Retina (tissue), 1 donor: Measurements from ENCODE around the gene A3GALT2.
A peak's percentile ranks its signal among the peaks of the same experiment; 100 is the strongest.

Source experiments
- DNase-seq: peaks from one replicate; pipeline ENCODE4 v3.0.0-alpha.2; 2016

A3GALT2 gene

GRCh38 chr1:33320619-33321165 is at the start of gene A3GALT2:
Gene A3GALT2, minus strand, starts transcription at chr1:33321098. Its CDS starts 0 bp downstream, at chr1:33321098.
- no peak for DNase-seq

- DNase-seq, result no peak
Measured at GRCh38 chr1:33370301-33370700, 49.4 kb upstream of the A3GALT2 start.

- no peak for DNase-seq
Measured at GRCh38 chr1:33369764-33370163, 48.9 kb upstream of the A3GALT2 start.

- DNase-seq, result no peak
Measured at GRCh38 chr1:33369081-33369480, 48.2 kb upstream of the A3GALT2 start.

- DNase-seq, result no peak
Measured at GRCh38 chr1:33368431-33368830, 47.5 kb upstream of the A3GALT2 start.

- DNase-seq, result peak; percentile 91
Measured at GRCh38 chr1:33367485-33368405, 46.8 kb upstream of the A3GALT2 start.

GRCh38 chr1:33366762-33367484 is 46.0 kb upstream of the A3GALT2 start:
- DNase-seq, result no peak

- peak; percentile 61 for DNase-seq
Measured at GRCh38 chr1:33365560-33365997, 44.7 kb upstream of the A3GALT2 start.

- no peak for DNase-seq
Measured at GRCh38 chr1:33364565-33364918, 43.6 kb upstream of the A3GALT2 start.

GRCh38 chr1:33363470-33363861 is 42.6 kb upstream of the A3GALT2 start:
- peak; percentile 82 for DNase-seq

GRCh38 chr1:33363021-33363420 is 42.1 kb upstream of the A3GALT2 start:
- no peak for DNase-seq

GRCh38 chr1:33361532-33362235 is 40.8 kb upstream of the A3GALT2 start:
- no peak for DNase-seq

GRCh38 chr1:33360367-33360766 is 39.5 kb upstream of the A3GALT2 start:
- no peak for DNase-seq

- no peak for DNase-seq
Measured at GRCh38 chr1:33359931-33360330, 39.0 kb upstream of the A3GALT2 start.

- no peak for DNase-seq
Measured at GRCh38 chr1:33358795-33359503, 38.1 kb upstream of the A3GALT2 start.

- DNase-seq, result no peak
Measured at GRCh38 chr1:33358114-33358794, 37.4 kb upstream of the A3GALT2 start.

- DNase-seq, result no peak
Measured at GRCh38 chr1:33357099-33357498, 36.2 kb upstream of the A3GALT2 start.

GRCh38 chr1:33354707-33355316 is 33.9 kb upstream of the A3GALT2 start:
- no peak for DNase-seq

GRCh38 chr1:33353531-33353930 is 32.6 kb upstream of the A3GALT2 start:
- DNase-seq, result no peak

- no peak for DNase-seq
Measured at GRCh38 chr1:33351281-33351660, 30.4 kb upstream of the A3GALT2 start.

- peak; percentile 14 for DNase-seq
Measured at GRCh38 chr1:33350611-33351280, 29.8 kb upstream of the A3GALT2 start.
